H1 (cell line): ENCODE data around the gene AAR2. TPM values are rescaled to one million over a fixed set of nuclear protein-coding genes. Genes with fewer than 3 reads are reported as not detected.
A peak's percentile ranks its signal among the peaks of the same experiment; 100 is the strongest.

Experiments used
- CTCF ChIA-PET: fragments of 300-600 bp; sonication (Branson Sonifier 250); formaldehyde crosslinking; loops from one replicate; lab custom pipeline; 2021; ENCODE audit not compliant: partially characterized antibody; lab: Charles Lee
- POLR2A ChIA-PET: fragments of 300-600 bp; sonication (Branson Sonifier 250); formaldehyde crosslinking; loops from one replicate; lab custom pipeline; 2021; ENCODE audit warnings: inconsistent platforms; ENCODE audit not compliant: partially characterized antibody; lab: Charles Lee
- DNase-seq, 2 experiments: peaks; one replicate each; pipeline versions ENCODE4 v3.0.0 to v3.0.0-alpha.2; 2010 to 2022; ENCODE audit warnings: low spot score in 2 of 2, low read depth in 1 of 2, mixed read lengths in 1 of 2
- FAIRE-seq: peaks from 2 replicates; lab custom pipeline; 2011; peaks lifted over from hg19 to GRCh38; lab: Jason Lieb, UNC
- H2AFZ ChIP-seq: 2 replicates; pipeline ENCODE4 v1.8.1; 2012; ENCODE audit warnings: low read length, inconsistent platforms
- H2AK5ac ChIP-seq: 2 replicates; pipeline ENCODE4 v1.6.1; 2013; ENCODE audit warnings: low read depth, low read length
- H2BK120ac ChIP-seq: replicated peaks from 2 replicates; pipeline ENCODE3; 2013; ENCODE audit warnings: low read depth, low read length, inconsistent platforms
- H2BK12ac ChIP-seq: 2 replicates; pipeline ENCODE4 v1.6.1; 2013; ENCODE audit warnings: low read depth, low read length
- H2BK15ac ChIP-seq: 2 replicates; pipeline ENCODE4 v1.6.1; 2013; ENCODE audit warnings: low read length
- H2BK20ac ChIP-seq: 2 replicates; pipeline ENCODE4 v1.6.1; 2013; ENCODE audit warnings: low read length
- H2BK5ac ChIP-seq: 2 replicates; pipeline ENCODE4 v1.6.1; 2013; ENCODE audit warnings: low read depth, low read length
- H3K14ac ChIP-seq: 2 replicates; pipeline ENCODE4 v1.6.1; 2013; ENCODE audit warnings: inconsistent platforms; ENCODE audit not compliant: insufficient read length
- H3K18ac ChIP-seq: 2 replicates; pipeline ENCODE4 v1.6.1; 2013; ENCODE audit warnings: low read length; ENCODE audit errors: extremely low read depth
- H3K23ac ChIP-seq: 2 replicates; pipeline ENCODE4 v1.6.1; 2013; ENCODE audit warnings: inconsistent platforms; ENCODE audit not compliant: insufficient read length
- H3K23me2 ChIP-seq: 2 replicates; pipeline ENCODE4 v1.6.1; 2013; ENCODE audit warnings: low read depth, low read length
- H3K27ac ChIP-seq: 2 replicates; pipeline ENCODE4 v1.6.1; 2011; ENCODE audit warnings: low read depth, low read length, inconsistent platforms
- H3K27me3 ChIP-seq, 4 experiments: replicated peaks in 1 of 4; 1 replicate in 1 of 4; 2 replicates in 3 of 4; pipeline versions ENCODE4 v1.6.1 to v1.8.1; 2011 to 2013; ENCODE audit warnings: low read length in 3 of 4, mild to moderate bottlenecking in 3 of 4, inconsistent platforms in 2 of 4, mixed read lengths in 2 of 4, moderate library complexity in 1 of 4; ENCODE audit not compliant: control insufficient read depth in 3 of 4, insufficient read depth in 3 of 4; ENCODE audit errors: extremely low read depth in 1 of 4
- H3K36me3 ChIP-seq, 4 experiments: 2 replicates each; pipeline versions ENCODE4 v1.6.1 to v1.8.1; 2011 to 2013; ENCODE audit warnings: mild to moderate bottlenecking in 4 of 4, low read length in 3 of 4, moderate library complexity in 2 of 4, control low read depth in 1 of 4, inconsistent platforms in 1 of 4; ENCODE audit not compliant: insufficient read depth in 4 of 4, control insufficient read depth in 2 of 4
- H3K4ac ChIP-seq: replicated peaks from 2 replicates; pipeline ENCODE3; 2013; ENCODE audit warnings: low read length, low read depth, mixed read lengths, inconsistent platforms; ENCODE audit not compliant: insufficient read length
- H3K4me1 ChIP-seq, 4 experiments: replicated peaks in 1 of 4; 1 replicate in 1 of 4; 2 replicates in 3 of 4; pipeline versions ENCODE4 v1.6.1 to v1.8.1; 2011 to 2013; ENCODE audit warnings: low read length in 3 of 4, inconsistent platforms in 2 of 4, mixed read lengths in 1 of 4; ENCODE audit not compliant: insufficient read depth in 4 of 4, control insufficient read depth in 3 of 4
- H3K4me2 ChIP-seq, 2 experiments: 2 replicates each; pipeline versions ENCODE4 v1.6.1 to v1.8.1; 2011 to 2013; ENCODE audit warnings: low read depth in 2 of 2, low read length in 2 of 2, control low read depth in 1 of 2, inconsistent platforms in 1 of 2, mild to moderate bottlenecking in 1 of 2; ENCODE audit not compliant: insufficient read depth in 1 of 2
- H3K4me3 ChIP-seq, 4 experiments: fragments of 200-600, 300-600 bp in 1 of 4; sonication (generic), shearing (Covaris generic), sonication (Bioruptor Twin) in 1 of 4; 2 replicates each; pipeline versions ENCODE4 v1.5.1 to v1.8.1; 2011 to 2016; ENCODE audit warnings: low read length in 4 of 4, low read depth in 3 of 4, control low read depth in 2 of 4, inconsistent platforms in 2 of 4, mild to moderate bottlenecking in 2 of 4, mixed read lengths in 1 of 4, moderate library complexity in 1 of 4; ENCODE audit not compliant: insufficient read depth in 2 of 4; ENCODE audit errors: extremely low read depth in 1 of 4
- H3K56ac ChIP-seq: replicated peaks from 2 replicates; pipeline ENCODE3; 2013; ENCODE audit warnings: low read depth, mild to moderate bottlenecking, mixed read lengths, low read length, inconsistent platforms; ENCODE audit not compliant: insufficient read length
- H3K79me1 ChIP-seq: 2 replicates; pipeline ENCODE4 v1.6.1; 2013; ENCODE audit warnings: low read depth, low read length, control low read depth
- H3K79me2 ChIP-seq, 2 experiments: 2 replicates each; pipeline versions ENCODE4 v1.6.1 to v1.8.1; 2012 to 2013; ENCODE audit warnings: low read length in 2 of 2, mild to moderate bottlenecking in 2 of 2, inconsistent platforms in 1 of 2; ENCODE audit not compliant: insufficient read depth in 2 of 2, control insufficient read depth in 1 of 2
- H3K9ac ChIP-seq, 4 experiments: replicated peaks in 1 of 4; 1 replicate in 1 of 4; 2 replicates in 3 of 4; pipeline versions ENCODE4 v1.6.1 to v1.8.1; 2011 to 2013; ENCODE audit warnings: low read depth in 3 of 4, low read length in 3 of 4, control low read depth in 2 of 4, mild to moderate bottlenecking in 2 of 4, moderate library complexity in 2 of 4, inconsistent platforms in 1 of 4; ENCODE audit errors: extremely low read depth in 1 of 4
- H3K9me3 ChIP-seq, 2 experiments: 2 replicates each; pipeline versions ENCODE4 v1.6.1 to v1.8.1; 2012 to 2013; ENCODE audit warnings: mild to moderate bottlenecking in 2 of 2, moderate library complexity in 2 of 2, control low read depth in 1 of 2, inconsistent platforms in 1 of 2, low read depth in 1 of 2, low read length in 1 of 2, mixed read lengths in 1 of 2; ENCODE audit not compliant: insufficient read depth in 2 of 2
- H4K20me1 ChIP-seq, 2 experiments: replicated peaks in 1 of 2; 2 replicates each; pipeline versions ENCODE3 to v1.8.1; 2011 to 2013; ENCODE audit warnings: inconsistent platforms in 2 of 2, low read length in 2 of 2, mild to moderate bottlenecking in 1 of 2; ENCODE audit not compliant: insufficient read depth in 2 of 2, control insufficient read depth in 1 of 2
- H4K5ac ChIP-seq: 2 replicates; pipeline ENCODE4 v1.6.1; 2013; ENCODE audit warnings: low read length, low read depth, mixed read lengths, inconsistent platforms; ENCODE audit not compliant: insufficient read length
- H4K8ac ChIP-seq: 2 replicates; pipeline ENCODE4 v1.8.0; 2013; ENCODE audit warnings: mild to moderate bottlenecking, moderate library complexity, low read length, inconsistent platforms; ENCODE audit not compliant: insufficient read depth; ENCODE audit errors: extremely low read depth
- H4K91ac ChIP-seq: replicated peaks from 2 replicates; pipeline ENCODE3; 2013; ENCODE audit warnings: low read length, mixed read lengths, inconsistent platforms; ENCODE audit not compliant: insufficient read length
- BCL11A ChIP-seq, 2 experiments: IDR thresholded peaks; one replicate each; pipeline ENCODE4 v1.6.1; 2011; ENCODE audit warnings: low read depth in 2 of 2, low read length in 2 of 2, mild to moderate bottlenecking in 2 of 2
- RAD21 ChIP-seq, 2 experiments: IDR thresholded peaks in 1 of 2; conservative IDR thresholded peaks in 1 of 2; 2 replicates each; pipeline ENCODE4 v1.6.1; 2011; ENCODE audit warnings: low read depth in 2 of 2, low read length in 2 of 2, improper control_type of control experiment in 1 of 2, inconsistent platforms in 1 of 2, mild to moderate bottlenecking in 1 of 2, moderate library complexity in 1 of 2
- WGBS, 2 experiments: shearing (Covaris generic) in 1 of 2; methylation state at CpG; one replicate each; pipeline versions ENCODE4 v1.1.6 to v1.1.7; 2013 to 2015; ENCODE audit warnings: low lambda C conversion rate in 2 of 2, mixed read lengths in 2 of 2, inconsistent platforms in 1 of 2, low coverage in 1 of 2, missing lambda C conversion rate in 1 of 2; ENCODE audit not compliant: insufficient replicate concordance in 2 of 2, insufficient coverage in 1 of 2, insufficient read length in 1 of 2; ENCODE audit errors: extremely low coverage in 1 of 2, missing lambda C conversion rate in 1 of 2; 5-methylcytosine and 5-hydroxymethylcytosine counted together
- polyA plus RNA-seq, 7 experiments: library from polyadenylated mRNA; depleted of rRNA in 3 of 7; stranded (reverse) in 5 of 7; unstranded in 2 of 7; fragments of >200 nt in 5 of 7; fragments of 200-250 nt in 2 of 7; gene quantifications; 1 replicate in 5 of 7; 2 replicates in 1 of 7; 4 replicates in 1 of 7; pipeline versions ENCODE4 v1.2.1 to v1.2.3, GENCODE V29; 2011 to 2013; ENCODE audit warnings: missing spikeins in 2 of 7, mixed read lengths in 2 of 7
- total RNA-seq: library from RNA; stranded (reverse); fragmentation: NEBNext Ultra II Directional; extraction: Animal tissue kit (Norgen Biotek cat#: 25700); gene quantifications from 2 replicates; pipeline ENCODE4 v1.2.1, GENCODE V29; 2021

The AAR2 gene
- total and polyA plus RNA-seq, 2 of the 8 experiments (the other 6 are each of a cell fraction or from before 2014, with no cell fraction given) = 25.5 to 36.1 TPM

DNA sequence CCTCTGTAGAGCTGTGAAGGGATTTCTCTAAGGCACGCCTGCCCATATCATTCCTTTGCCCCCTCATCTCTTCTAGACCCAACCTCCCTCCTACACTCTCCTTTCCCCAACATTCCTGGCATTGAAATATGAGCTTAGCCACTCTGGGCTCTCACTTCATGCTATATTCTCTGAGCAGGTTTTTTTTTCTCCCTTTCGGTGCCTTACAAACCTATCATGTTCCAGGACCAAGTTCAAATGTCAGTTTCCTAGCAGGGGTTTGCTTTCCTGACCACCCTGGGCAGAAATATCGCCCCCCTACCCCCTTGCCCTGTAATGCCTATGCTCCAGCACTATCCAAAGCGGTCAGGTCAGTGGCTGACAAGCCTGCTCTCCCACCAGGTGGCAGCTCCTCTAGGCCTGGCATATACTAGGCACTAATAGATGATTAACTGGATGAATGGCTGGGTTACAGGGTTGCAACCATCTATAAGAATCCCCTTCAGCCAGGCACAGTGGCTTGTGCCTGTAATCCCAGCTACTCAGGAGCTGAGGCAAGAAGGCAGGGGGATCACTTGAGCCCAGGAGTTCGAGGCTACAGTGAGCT is 25.7 kb upstream of the AAR2 start:
- Histone ChIP-seq H3K56ac (no peak overlapping the region), H2BK15ac (no peak overlapping the region), H2BK5ac (no peak overlapping the region), H3K79me1 (no peaks in the 10 kb centered on the region), H3K4ac (no peak overlapping the region), H4K5ac (no peak overlapping the region), H3K79me2 (no peaks in the 10 kb centered on the region), H3K27ac (no peak overlapping the region), H3K18ac (no peak overlapping the region), H3K14ac (no peak overlapping the region), H2AFZ (no peak overlapping the region), H3K9ac (no peak overlapping the region), H3K9me3 (no peaks in the 10 kb centered on the region), H2BK12ac (no peak overlapping the region), H4K8ac (no peak overlapping the region), H2BK120ac (no peak overlapping the region), H2AK5ac (no peak overlapping the region), H3K4me1 (no peaks in the 10 kb centered on the region), H3K4me2 (no peak overlapping the region), H3K23me2 (no peaks in the 10 kb centered on the region; the same call in 1 of the 2 replicates), H4K91ac (no peak overlapping the region), H3K23ac (no peak overlapping the region), H4K20me1 (peaks cover 0 to 3% of the 10 kb centered on the region in 2 experiments), H2BK20ac (no peak overlapping the region), H3K36me3 (no peaks in the 10 kb centered on the region), H3K27me3 (no peaks in the 10 kb centered on the region), H3K4me3 (no peak overlapping the region)
- TF ChIP-seq RAD21 (IDR thresholded peaks at IDR 0.05 in 1 of 2, conservative IDR thresholded peaks at IDR 0.05 in 1 of 2; ENCODE audit: low read depth in 2 of 2, low read length in 2 of 2) (peak in 1 of 2 experiments; percentile 7; a peak in 1 of 4 replicates), BCL11A (IDR thresholded peaks at IDR 0.05; ENCODE audit: low read depth in 2 of 2, low read length in 2 of 2) (no peak)
- ChIA-PET CTCF (interaction anchor here (0.6 to 11.6 kb wide), 12 partner anchors 8 to 231 kb away, joined by 3 to 151 read pairs (median 4); no protein-coding TSS in a partner anchor), POLR2A (interaction anchor here (0.7 kb wide), 1 partner anchor 186 kb away, joined by 3 read pairs; no protein-coding TSS in a partner anchor)
- 87% methylated on average over 5 of the region's 5 CpGs; no CpG with 5 or more reads in 1 of the 2 experiments for WGBS, 2 experiments
- DNase-seq (no peak), FAIRE-seq (no peak)
